Activated CD4-positive, alpha-beta T cell treated with anti-CD3 and anti-CD28 coated beads for 1 hour (primary cell): ENCODE results near the gene SLC46A3.
"Not testable (repeated sequence)": the region's sequence is repeated elsewhere in the genome, so short reads cannot be mapped to it uniquely, and the experiment has no call there.

Experiments used
- DNase-seq: peaks from one replicate; pipeline ENCODE4 v3.0.0-alpha.2; 2020

The SLC46A3 gene

GRCh38 chr13:28729541-28729940, 10.8 kb upstream of the SLC46A3 start:
- DNase-seq = no peak

GRCh38 chr13:28728642-28729041, 9.9 kb upstream of the SLC46A3 start:
- no peak for DNase-seq

GRCh38 chr13:28725046-28725610, 6.4 kb upstream of the SLC46A3 start:
- DNase-seq = no peak

DNA sequence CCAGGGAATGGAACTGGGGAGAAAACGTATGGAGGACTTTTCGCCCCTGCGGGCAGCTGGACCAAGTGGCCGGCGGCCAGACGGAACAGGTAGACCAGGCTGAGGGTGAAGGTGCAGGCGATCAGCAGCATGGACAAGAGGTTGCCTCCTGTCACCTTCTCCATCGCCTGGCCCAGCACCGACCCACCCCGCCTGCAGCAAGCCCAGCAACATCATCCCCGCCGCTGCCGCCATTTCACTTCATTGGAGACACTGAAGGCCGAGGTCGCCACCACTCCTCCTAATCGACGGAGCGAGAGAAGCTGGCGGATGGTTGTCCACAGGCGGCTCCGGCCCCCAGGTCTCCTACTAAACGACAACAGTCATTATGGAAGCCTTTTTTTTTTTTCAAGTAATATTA, 5.0 kb upstream of the SLC46A3 start:
- no peak for DNase-seq

DNA sequence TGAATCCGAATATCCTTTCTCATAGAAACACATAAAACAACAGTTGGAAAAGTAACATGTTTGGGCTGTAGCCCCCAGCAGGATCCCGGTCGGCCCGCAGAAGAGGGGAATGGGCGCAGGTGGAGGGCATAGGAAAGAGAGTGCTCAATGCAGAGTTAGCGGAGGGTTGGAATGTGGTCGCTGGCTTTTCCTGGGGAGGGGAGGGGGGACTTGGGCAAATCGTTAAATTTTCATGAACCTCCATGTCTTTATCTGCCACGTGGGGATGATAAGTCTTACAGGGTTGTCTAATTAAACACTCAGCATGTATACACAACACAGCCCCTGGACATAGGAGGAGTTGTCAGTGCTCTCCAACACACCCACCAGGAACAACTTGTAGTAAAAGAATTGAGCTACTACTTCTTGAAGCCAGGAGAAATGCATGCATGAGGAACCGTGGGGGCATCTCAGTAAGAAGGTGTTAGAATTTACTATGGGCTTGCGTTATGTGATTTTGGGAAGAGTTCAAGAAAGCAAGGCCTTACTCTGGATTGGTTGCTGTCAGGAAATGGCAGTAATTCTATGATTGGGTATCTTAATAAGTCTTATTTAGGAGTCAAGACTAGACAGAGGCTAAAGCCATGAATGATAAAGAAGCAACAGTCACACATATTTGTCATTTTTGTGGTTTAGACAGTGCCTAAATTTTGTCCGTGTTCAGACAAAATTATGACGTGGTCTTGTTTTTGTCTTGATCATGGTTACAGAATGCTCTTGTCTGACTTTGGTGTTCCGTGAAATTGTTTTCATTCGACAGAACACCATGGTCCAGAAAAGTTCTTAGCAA, 671 bp upstream of the SLC46A3 start:
- DNase-seq = no peak

- no peak for DNase-seq
Measured at GRCh38 chr13:28718196-28718542, 601 bp downstream of the SLC46A3 start.

DNA sequence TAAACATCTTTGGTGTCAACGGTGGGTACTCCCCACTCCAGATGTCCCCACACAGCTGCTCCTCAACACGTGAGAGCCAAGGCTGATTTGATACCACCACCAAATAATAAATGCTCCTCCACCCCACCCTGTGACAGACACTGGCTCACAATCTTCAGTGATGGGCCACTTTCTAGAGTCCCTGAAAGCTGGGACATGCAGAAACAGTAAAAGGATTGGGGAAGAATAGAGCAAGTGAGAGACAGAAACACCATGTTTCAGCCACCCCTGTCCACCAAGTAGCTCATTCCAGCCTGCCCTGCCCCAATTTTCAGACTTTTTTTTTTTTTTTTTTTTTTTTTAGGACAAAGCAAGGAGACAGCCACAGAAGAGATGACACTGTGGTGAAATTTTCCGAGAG, 1.6 kb downstream of the SLC46A3 start:
- DNase-seq = no peak

DNA sequence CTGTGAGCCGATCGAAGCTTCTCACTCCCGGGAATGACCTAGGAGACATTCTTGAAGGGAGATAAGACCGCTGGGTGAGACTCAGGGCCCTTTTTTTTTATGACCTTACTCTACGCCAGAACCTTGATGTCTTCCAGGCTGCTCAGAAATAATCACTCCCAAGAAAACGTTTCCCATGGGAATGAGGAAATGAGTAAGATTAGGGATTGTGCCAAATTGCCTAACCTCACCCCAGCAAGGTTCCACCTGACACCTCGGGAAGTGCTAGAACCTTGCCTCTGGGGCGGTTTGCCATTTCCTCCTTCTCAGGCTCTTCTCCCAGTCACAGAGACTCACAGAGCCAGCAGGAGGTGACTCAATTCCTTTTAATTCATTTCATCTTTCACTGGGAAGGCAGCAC, 2.3 kb downstream of the SLC46A3 start:
- no peak for DNase-seq

DNA sequence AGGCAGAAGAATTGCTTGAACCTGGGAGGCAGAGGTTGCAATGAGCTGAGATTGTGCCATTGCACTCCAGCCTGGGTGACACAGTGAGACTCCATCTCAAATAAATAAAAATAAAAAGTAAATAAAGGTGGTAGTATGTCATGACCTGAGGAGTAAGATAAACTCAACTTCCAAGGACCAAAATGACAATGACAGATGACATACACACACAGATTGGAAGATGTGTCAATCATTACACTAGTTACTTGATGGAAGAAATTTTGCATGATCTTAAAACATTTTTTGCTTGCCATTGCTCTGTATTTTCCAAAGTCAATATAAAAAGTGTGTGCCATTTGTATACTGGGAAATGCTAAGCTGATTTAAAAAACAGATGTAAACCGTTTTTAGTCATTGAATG, 4.1 kb downstream of the SLC46A3 start:
- no peak for DNase-seq

DNA sequence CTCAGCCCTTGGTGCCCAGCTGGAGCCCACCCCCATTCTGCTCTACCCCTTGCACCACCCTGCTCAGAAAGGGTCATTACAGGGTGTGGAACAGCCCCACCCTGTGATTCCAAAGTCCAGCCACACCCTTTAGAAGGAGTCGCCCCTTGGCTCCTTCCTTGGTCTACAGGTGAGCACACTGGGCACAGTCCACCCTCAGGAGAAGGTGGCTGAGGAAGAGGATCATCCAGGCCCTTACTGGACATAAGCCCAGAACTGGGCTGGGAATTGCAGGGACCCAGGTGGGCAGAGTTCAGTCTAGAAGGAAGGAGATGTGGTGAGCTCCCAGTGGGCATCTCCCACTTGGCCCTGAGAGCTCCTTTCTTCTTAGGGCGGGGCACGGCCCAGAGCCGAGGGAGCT, 8.6 kb downstream of the SLC46A3 start:
- DNase-seq = no peak

GRCh38 chr13:28707629-28708427, 10.9 kb downstream of the SLC46A3 start:
- DNase-seq = no peak

DNA sequence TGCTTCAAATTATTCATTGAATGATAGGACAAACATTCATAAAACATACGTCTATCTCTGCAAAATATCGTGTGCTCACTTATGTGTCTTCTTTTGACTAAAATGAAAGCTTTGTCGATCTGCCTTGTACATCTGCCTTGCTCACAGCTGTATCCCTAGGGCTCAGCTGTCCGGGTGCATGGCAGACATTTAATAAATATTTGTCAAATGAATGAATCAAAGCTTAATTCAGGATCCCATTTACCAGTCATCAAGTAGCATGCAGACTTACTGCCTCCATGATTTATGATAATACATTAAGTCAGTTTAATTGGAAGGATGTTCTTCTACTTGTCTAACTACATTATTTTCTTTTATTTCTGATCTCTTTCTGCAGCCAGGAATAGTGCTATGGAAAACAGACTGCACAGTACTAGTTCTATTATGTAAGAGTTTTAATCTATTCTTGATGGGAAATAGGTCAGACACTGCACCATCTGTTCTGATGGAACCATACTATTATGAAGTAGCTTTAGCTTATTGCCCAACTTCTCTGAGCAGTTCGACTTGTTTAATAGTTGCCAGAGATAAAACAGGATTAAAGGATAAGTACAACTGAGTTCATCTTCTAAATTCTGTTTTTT, 13.2 kb downstream of the SLC46A3 start:
- no peak for DNase-seq

- no peak for DNase-seq
Measured at GRCh38 chr13:28704919-28705318, 13.9 kb downstream of the SLC46A3 start.

DNA sequence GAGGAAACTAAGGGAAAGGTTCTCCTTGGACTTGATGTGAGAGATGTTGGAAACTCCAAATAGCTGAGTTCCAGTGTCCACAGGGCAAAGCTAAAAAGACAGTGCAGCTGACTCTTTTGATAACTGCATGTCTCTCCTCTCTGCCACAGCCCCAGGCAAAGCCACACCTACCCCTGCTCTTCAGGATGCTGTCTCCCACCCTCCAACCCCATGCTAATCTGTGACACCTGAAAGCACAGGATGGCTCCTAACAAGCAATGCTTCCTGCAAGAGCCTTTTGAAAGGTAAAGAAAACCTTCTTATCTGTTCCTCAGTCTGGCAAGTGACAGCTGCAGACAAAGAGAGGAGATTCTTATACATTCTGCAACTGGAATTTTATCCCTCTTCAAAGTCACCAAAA, 14.5 kb downstream of the SLC46A3 start:
- no peak for DNase-seq

DNA sequence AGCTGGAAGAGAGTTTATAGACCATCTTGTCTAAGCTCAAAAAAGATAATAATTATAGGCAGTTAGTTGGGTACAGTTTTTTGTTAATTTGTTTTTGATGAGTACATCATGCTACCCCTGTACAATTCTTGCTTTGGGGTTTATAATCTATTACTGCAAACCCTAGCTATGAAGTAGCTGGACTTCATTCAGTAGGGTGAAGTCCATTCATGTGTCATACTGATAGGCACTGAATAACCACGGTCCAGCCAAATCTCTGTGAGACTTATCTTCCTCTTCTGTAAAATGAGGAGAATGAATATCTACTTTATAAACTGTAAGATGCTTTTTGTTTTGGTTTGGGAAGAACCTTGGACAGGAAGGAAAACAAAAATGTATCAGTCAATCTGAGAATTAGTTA, 19.5 kb downstream of the SLC46A3 start:
- DNase-seq = no peak

DNA sequence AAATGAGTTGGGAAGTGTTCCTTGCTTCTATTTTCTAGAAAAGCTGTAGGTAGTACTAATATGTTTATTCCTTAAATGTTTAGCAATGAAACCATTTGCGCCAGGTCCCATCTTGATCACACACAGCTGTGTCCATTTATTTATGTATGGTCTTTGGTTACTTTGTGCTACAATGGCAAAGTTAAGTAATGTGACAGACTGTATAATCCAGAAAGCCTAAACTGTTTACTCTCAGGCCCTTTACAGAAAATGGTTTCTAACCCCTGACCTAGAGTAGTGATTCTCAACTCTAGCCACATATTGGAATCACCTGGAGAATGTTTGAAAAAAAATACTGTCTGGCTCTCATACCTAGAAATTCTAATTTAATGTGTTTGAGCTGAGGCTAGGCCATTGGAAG, 21.3 kb downstream of the SLC46A3 start:
- DNase-seq = no peak

- DNase-seq = not testable (repeated sequence)
Measured at GRCh38 chr13:28693605-28694491, 24.9 kb downstream of the SLC46A3 start.

DNA sequence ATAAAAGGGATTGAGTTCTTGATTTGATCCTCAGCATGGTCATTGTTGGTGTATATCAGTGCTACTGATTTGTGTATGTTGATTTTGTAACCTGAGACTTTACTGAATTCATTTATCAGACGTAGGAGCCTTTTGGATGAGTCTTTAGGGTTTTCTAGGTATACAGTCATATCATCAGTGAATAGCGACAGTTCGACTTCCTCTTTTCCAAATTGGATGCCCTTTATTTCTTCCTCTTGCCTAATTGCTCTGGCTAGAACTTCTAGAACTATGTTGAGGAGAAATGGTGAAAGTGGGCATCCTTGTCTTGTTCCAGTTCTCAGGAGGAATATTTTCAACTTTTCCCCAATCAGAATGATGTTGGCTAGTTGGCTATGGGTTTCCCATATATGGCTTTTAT, 32.9 kb downstream of the SLC46A3 start:
- DNase-seq = no peak

- no peak for DNase-seq
Measured at GRCh38 chr13:28685114-28685513, 33.7 kb downstream of the SLC46A3 start.

DNA sequence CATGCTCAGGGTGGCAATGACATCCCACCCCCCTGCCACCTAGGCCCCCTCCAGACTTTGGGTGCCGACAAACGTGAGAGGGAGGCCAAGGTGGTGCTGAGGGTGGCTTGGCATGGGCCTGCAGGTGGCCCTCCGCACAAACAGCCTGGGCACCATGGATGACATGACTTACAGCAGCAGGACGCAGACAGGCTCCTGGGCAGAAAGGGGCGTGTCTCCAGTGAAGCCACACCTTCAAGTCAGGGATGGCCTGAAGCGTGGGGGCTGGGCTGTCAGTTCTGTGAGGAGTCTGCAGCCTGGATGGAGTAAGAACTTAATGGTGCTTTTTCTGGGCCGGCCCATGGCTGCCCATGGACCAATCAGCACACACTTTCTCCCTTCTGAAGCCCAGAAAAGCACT, 34.5 kb downstream of the SLC46A3 start:
- DNase-seq = no peak

DNA sequence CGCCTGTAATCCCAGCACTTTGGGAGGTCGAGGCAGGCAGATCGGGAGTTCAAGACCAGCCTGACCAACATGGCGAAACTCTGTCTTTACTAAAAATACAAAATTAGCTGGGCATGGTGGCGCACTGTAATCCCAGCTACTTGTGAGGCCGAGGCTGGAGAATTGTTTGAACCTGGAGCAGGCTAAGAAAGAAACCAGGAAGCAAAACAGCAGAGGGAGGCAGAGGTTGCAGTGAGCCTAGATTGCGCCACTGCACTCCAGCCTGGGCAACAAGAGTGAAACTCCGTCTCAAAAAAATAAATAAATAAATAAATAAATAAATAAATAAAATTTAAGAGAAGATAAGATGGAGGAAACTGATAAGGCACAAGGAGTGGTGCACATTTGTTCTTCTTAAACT, 35.6 kb downstream of the SLC46A3 start:
- DNase-seq = not testable (repeated sequence)

DNA sequence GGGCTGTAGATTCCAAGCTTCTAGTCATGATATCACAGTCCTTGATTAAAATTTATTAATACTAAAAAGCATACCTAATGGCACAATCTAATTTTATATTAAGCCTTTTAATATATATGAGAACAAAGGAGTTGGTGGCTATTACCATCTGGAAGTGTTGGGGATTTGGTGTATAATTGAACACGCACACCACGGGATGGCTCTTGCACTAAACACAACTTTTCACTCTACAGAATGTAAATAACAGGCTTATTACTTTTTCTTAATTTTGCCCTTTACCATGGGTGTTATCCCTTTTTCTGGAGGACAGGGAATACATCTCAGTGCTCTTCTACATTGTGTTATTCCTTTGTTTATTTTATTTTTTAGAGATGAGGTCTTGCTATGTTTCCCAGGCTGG, 38.2 kb downstream of the SLC46A3 start:
- DNase-seq = no peak

GRCh38 chr13:28679628-28680027, 39.1 kb downstream of the SLC46A3 start:
- DNase-seq = no peak
